WI38 (cell line): ENCODE measurements around the gene PPIL6.

ENCODE experiments used
- H3K4me3 ChIP-seq: 2 replicates; pipeline ENCODE4 v1.5.1; 2011; ENCODE audit warnings: low read depth, mild to moderate bottlenecking, control low read depth, low read length
- CTCF ChIP-seq: IDR thresholded peaks from 2 replicates; pipeline ENCODE4 v1.5.1; 2012; ENCODE audit warnings: low read depth, mild to moderate bottlenecking, control low read depth, low read length

PPIL6 gene

DNA sequence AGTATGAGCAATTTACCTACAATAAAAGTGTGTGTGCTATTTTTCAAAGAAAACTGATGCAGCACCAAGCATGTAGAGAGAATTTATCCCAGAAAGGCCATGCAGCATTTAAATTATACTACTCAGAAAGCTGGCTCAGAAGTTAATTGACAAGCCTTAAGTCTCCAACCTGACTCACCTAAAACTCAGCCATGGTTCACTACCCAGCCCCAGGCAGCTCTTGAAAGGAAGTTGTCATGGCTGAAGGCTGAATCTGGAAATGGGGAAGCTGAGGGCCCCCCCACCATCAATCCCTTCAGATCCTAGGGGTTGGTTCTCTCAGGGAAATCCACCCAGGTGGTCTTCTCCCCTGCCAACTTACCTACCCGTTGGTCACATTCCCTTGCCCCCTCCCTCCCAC lies 19.7 kb downstream of the PPIL6 start:
- no peak overlapping the region for H3K4me3 ChIP-seq
- no peak for TF ChIP-seq CTCF

GRCh38 chr6:109417646-109418045 lies 22.8 kb downstream of the PPIL6 start:
- TF ChIP-seq CTCF = no peak
- no peak overlapping the region for H3K4me3 ChIP-seq

- TF ChIP-seq CTCF = no peak
- no peak overlapping the region for H3K4me3 ChIP-seq
Observed at GRCh38 chr6:109411034-109411433, 29.4 kb downstream of the PPIL6 start.

- TF ChIP-seq CTCF = no peak
Observed at GRCh38 chr6:109406196-109406595, 34.2 kb downstream of the PPIL6 start.

GRCh38 chr6:109397020-109397419 lies 43.4 kb downstream of the PPIL6 start:
- H3K4me3 ChIP-seq = no peak overlapping the region
- no peak for TF ChIP-seq CTCF

More at GRCh38 chr6:109406196-109406595, 34.2 kb downstream of the PPIL6 start:
- no peak overlapping the region for H3K4me3 ChIP-seq

- H3K4me3 ChIP-seq = no peak overlapping the region
- no peak for TF ChIP-seq CTCF
Observed at GRCh38 chr6:109396046-109396718, 44.2 kb downstream of the PPIL6 start.

DNA sequence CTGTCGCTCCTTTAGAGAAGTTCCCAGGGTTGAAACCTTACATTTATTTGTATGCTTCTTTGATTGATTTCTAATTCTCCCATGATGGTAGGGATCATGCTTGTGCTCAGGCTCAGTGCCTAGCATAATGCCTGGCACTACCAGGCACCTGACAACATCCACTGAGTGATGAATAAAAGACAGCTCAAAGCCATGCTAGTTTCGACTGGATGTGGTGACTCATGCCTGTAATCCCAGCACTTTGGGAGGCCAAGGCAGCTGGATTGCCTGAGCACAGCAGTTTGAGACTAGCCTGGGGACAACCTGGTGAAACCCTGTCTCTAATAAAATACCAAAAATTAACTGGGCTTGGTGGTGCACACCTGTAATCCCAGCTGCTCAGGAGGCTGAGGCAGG lies 46.5 kb downstream of the PPIL6 start:
- H3K4me3 ChIP-seq = no peak overlapping the region
- TF ChIP-seq CTCF = no peak
